Activated CD4-positive, alpha-beta T cell treated with anti-CD3 and anti-CD28 coated beads for 1 hour (primary cell): Measurements from ENCODE around the gene COX7A2.

Experiments
- DNase-seq: peaks from one replicate; pipeline ENCODE4 v3.0.0-alpha.2; 2020

The COX7A2 gene

DNA sequence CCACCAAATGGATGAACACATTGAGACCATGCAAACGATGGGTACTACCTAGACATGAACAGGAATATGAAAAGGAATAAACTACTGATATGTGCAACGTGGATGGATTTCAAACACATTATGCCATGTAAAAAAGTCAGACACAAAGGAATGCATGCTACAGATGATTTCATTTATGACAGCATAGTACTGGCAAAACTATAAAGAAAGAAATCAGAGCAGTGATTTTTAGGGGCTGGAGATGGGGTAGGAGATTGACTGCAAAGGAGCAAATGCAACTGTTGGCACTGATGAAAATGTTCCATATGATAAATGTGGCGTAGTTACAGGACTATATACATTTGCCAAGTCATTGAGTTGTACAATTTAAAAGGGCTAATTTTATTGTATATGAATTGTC lies 24.3 kb downstream of the COX7A2 start:
- no peak for DNase-seq

- DNase-seq: no peak
These were observed 26.4 kb downstream of the COX7A2 start for GRCh38 chr6:75217193-75217592.

DNA sequence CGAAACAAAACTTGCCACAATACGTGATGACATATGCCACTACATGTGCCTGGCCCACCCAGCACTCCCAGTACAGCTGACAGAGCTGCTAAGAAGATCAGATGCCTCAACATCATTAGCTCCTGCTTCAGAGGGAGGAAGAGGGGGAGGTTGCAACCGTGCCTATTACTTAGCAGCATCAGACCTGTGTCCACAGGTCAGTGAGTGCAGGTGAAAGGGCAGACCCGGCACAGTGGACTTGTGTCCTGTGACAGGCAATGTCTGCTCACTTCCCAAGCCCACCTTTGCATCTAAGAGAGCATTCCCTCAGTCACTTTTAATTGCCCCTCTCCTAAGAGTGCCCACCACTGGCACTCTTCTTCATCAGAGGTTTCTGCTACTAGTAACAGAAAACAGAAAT lies 28.3 kb downstream of the COX7A2 start:
- DNase-seq: no peak

DNA sequence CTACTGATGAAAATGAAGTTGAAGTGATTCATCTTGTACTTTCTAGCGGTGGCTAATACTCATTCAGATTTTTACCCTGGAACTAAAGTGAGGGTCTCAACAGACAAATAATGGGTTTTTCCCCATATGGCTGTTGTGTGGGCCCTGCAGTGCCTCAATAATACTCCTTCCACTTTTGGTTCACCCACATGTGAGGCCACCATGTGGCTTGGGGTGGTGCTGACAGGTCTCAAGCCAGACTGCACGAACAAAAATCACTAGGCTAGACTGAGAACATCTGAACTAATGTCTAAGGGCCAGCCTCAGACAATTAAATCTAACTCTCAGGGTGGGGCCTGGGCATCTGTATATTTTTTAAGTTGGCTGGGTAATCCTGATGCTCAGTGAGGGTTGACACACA lies 29.9 kb downstream of the COX7A2 start:
- DNase-seq: no peak

DNA sequence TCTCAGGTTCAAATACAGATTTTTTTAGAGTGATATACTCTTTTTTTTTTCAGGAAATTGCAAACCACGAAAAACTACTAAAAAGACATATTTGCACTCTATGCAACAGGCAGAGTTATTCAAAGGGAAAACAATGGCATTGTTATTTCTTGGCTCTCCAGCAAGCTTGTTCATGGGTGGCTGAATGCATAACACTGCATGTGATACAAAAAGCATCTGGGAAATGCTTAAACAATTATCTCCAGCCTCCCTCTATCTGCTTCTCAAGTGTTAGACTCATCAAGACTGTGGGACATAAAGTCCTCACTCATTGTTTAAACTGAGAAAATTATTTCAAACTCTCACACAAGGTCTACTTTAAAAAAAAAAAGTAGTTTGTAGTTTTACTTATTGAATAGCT lies 30.5 kb downstream of the COX7A2 start:
- DNase-seq: no peak

DNA sequence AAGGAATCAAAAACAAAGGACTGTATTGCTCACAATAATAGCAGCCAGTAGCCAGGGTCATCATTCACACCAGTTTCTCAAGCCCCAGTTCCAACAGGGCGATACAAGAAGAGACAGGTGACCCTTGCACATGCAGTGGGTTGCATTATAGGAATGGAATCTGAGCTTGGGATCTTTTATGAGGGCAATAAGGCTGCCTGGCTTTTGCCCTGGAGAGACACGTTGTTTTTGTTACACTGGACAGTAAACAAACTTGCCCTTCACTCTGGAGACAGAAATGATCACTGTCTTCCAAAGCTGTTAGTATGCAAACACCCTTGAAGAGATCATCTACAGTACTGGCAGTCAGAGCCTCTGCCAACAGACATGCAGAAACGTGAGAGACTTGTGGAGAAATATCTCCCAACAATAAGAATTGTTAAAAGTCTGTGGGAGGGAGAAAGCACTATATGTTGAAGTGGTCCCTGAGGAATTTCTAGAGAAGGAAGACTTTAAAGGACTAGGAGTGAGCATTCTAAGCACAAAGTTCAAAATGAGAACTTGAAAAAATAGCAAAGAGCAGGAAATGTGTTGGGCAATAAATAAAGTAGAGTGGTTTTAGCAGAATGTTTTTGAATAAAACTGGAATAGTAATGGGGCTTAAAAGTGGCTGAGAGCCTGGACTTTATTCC lies 31.5 kb downstream of the COX7A2 start:
- DNase-seq: no peak

- DNase-seq: no peak
These were observed 32.5 kb downstream of the COX7A2 start for GRCh38 chr6:75210885-75211739.

DNA sequence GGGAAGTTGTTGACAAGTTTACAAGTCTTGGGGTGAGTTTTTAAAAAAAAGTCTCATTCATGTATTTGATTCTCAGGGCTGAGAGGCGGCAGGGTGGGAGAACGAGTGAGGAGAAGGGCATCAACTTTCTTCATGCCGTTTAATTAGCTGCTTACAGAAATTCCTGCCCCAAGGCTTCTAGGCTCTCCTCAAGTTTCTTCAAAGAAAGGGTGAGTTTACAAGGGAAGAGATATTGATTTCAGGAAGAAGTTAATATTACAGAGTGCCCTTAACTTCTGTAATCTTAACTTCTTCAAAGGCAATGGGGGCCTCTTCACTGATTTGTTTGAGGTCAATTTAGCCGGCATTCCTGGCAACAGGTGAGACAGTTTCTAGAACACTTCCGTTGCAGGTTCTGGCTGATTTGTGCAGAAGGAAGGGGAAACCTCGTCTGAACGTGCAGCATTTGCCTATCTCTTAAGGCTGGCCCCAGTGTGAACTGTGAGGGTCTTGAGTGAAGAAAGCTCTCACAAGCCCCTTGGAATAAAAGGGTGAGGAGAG lies 34.3 kb downstream of the COX7A2 start:
- DNase-seq: no peak

- peak; percentile 67 for DNase-seq
These were observed 35.1 kb downstream of the COX7A2 start for GRCh38 chr6:75208298-75209183.

GRCh38 chr6:75206576-75207342 lies 36.8 kb downstream of the COX7A2 start:
- DNase-seq: no peak

- no peak for DNase-seq
These were observed 37.6 kb downstream of the COX7A2 start, which contains the start of gene COL12A1 for GRCh38 chr6:75205776-75206575. TSS of gene COL12A1 (minus strand) at chr6:75206053. CDS start at chr6:75202792, 3,261 bp downstream.

GRCh38 chr6:75204959-75205775 lies 38.4 kb downstream of the COX7A2 start:
- DNase-seq: no peak

GRCh38 chr6:75204217-75204958 lies 39.2 kb downstream of the COX7A2 start:
- DNase-seq: no peak

- DNase-seq: no peak
These were observed 39.9 kb downstream of the COX7A2 start for GRCh38 chr6:75203721-75204120.

- no peak for DNase-seq
These were observed 40.9 kb downstream of the COX7A2 start for GRCh38 chr6:75202676-75203131.

- DNase-seq: no peak
These were observed 41.5 kb downstream of the COX7A2 start for GRCh38 chr6:75201901-75202672.

GRCh38 chr6:75201021-75201420 lies 42.6 kb downstream of the COX7A2 start:
- no peak for DNase-seq

GRCh38 chr6:75199889-75200288 lies 43.7 kb downstream of the COX7A2 start:
- no peak for DNase-seq
